ENCODE results near the gene IDI2.

IDI2 gene

GRCh38 chr10:980468-981093 is 45.1 kb downstream of the IDI2 start:
- no peak for DNase-seq (ENCODE audit: low read depth)

- DNase-seq (ENCODE audit: low read depth) = no peak
Observed at GRCh38 chr10:978826-979421, 46.7 kb downstream of the IDI2 start.

GRCh38 chr10:976316-976715 is 49.3 kb downstream of the IDI2 start:
- DNase-seq (ENCODE audit: low read depth) = no peak

- no peak for DNase-seq (ENCODE audit: low read depth)
Observed at GRCh38 chr10:974785-975074, 50.9 kb downstream of the IDI2 start.

- no peak for DNase-seq (ENCODE audit: low read depth)
Observed at GRCh38 chr10:974038-974784, 51.4 kb downstream of the IDI2 start.

GRCh38 chr10:972763-973162 is 52.9 kb downstream of the IDI2 start:
- DNase-seq (ENCODE audit: low read depth) = no peak

GRCh38 chr10:971613-972012 is 54.0 kb downstream of the IDI2 start:
- DNase-seq (ENCODE audit: low read depth) = no peak

GRCh38 chr10:971150-971542 is 54.5 kb downstream of the IDI2 start:
- no peak for DNase-seq (ENCODE audit: low read depth)

- DNase-seq (ENCODE audit: low read depth) = no peak
Observed at GRCh38 chr10:970311-971149, 55.1 kb downstream of the IDI2 start.

GRCh38 chr10:969473-970150 is 56.0 kb downstream of the IDI2 start:
- no peak for DNase-seq (ENCODE audit: low read depth)

All from activated T-helper 9 cell treated with anti-CD3 and anti-CD28 coated beads, Interleukin-2, amount 50 U/mL, for 16 hours (primary cell).